GM23338 (cell line): ENCODE measurements around the gene UST. TPM values are rescaled to one million over a fixed set of nuclear protein-coding genes. Genes with fewer than 3 reads are reported as not detected.

Experiments used
- ATAC-seq: fragments of 200-7000 bp; cut with Tn5 transposase; 3 replicates; pipeline ENCODE4 v1.9.1; 2020
- DNase-seq: peaks from one replicate; pipeline ENCODE4 v3.0.0-alpha.2; 2015; ENCODE audit warnings: low spot score
- H2AFZ ChIP-seq: fragments of 200-600 bp; sonication (generic); 2 replicates; pipeline ENCODE4 v1.8.0; 2016; ENCODE audit warnings: antibody characterized with exemption, mild to moderate bottlenecking, moderate library complexity
- H3F3A ChIP-seq: fragments of 200-600 bp; sonication (generic); replicated peaks from 2 replicates; pipeline ENCODE4 v1.8.0; 2017; ENCODE audit warnings: antibody characterized with exemption, mixed run types, low read depth
- H3K27ac ChIP-seq: fragments of 200-600 bp; sonication (generic); 2 replicates; pipeline ENCODE4 v1.6.1; 2016; ENCODE audit warnings: low read depth
- H3K27me3 ChIP-seq: fragments of 200-600 bp; sonication (generic); 2 replicates; pipeline ENCODE4 v1.8.0; 2016; ENCODE audit warnings: mild to moderate bottlenecking, mixed run types, moderate library complexity; ENCODE audit not compliant: insufficient read depth
- H3K36me3 ChIP-seq: fragments of 200-600 bp; sonication (generic); 2 replicates; pipeline ENCODE4 v1.8.0; 2016; ENCODE audit warnings: mild to moderate bottlenecking; ENCODE audit not compliant: insufficient read depth
- H3K4me1 ChIP-seq: fragments of 200-600 bp; sonication (generic); 2 replicates; pipeline ENCODE4 v1.8.0; 2016; ENCODE audit warnings: mild to moderate bottlenecking, moderate library complexity; ENCODE audit not compliant: insufficient read depth
- H3K4me2 ChIP-seq: fragments of 200-600 bp; sonication (generic); 2 replicates; pipeline ENCODE4 v1.7.1; 2017; ENCODE audit warnings: mixed run types
- H3K4me3 ChIP-seq: fragments of 200-600 bp; sonication (generic); 2 replicates; pipeline ENCODE4 v1.6.1; 2016; ENCODE audit warnings: mixed run types
- H3K79me2 ChIP-seq: fragments of 200-600 bp; sonication (generic); replicated peaks from 2 replicates; pipeline ENCODE4 v1.8.0; 2017; ENCODE audit warnings: mild to moderate bottlenecking; ENCODE audit not compliant: insufficient read depth
- H3K9me2 ChIP-seq: fragments of 200-600 bp; sonication (generic); 2 replicates; pipeline ENCODE4 v1.8.0; 2017; ENCODE audit not compliant: insufficient read depth
- H4K20me1 ChIP-seq: fragments of 200-600 bp; sonication (generic); replicated peaks from 2 replicates; pipeline ENCODE4 v1.8.0; 2017; ENCODE audit warnings: mild to moderate bottlenecking; ENCODE audit not compliant: insufficient read depth
- H3K27ac Mint-ChIP-seq: 2 replicates; pipeline ENCODE4 v1.8.0; 2020; ENCODE audit warnings: inconsistent platforms, mild to moderate bottlenecking, moderate library complexity, mixed read lengths
- H3K27me3 Mint-ChIP-seq: 3 replicates; pipeline ENCODE4 v1.8.0; 2022; ENCODE audit warnings: low read depth, mild to moderate bottlenecking, moderate library complexity, mixed read lengths, inconsistent platforms; ENCODE audit not compliant: insufficient read depth, poor library complexity
- H3K36me3 Mint-ChIP-seq: 3 replicates; pipeline ENCODE4 v1.8.0; 2021; ENCODE audit warnings: low read depth, mild to moderate bottlenecking, inconsistent platforms, moderate library complexity, mixed read lengths
- H3K4me1 Mint-ChIP-seq: 3 replicates; pipeline ENCODE4 v1.8.0; 2020; ENCODE audit warnings: mild to moderate bottlenecking, inconsistent platforms, mixed read lengths
- H3K4me3 Mint-ChIP-seq: 3 replicates; pipeline ENCODE4 v1.8.0; 2021; ENCODE audit warnings: moderate library complexity, mild to moderate bottlenecking, inconsistent platforms, mixed read lengths
- H3K9me3 Mint-ChIP-seq: 3 replicates; pipeline ENCODE4 v1.8.0; 2020; ENCODE audit warnings: moderate library complexity, mild to moderate bottlenecking, inconsistent platforms, mixed read lengths
- CREB1 ChIP-seq: fragments of 250-450 bp; sonication (Bioruptor Pico); IDR thresholded peaks from 2 replicates; pipeline ENCODE4 v1.5.0; 2020; ENCODE audit warnings: low read depth, mild to moderate bottlenecking, moderate library complexity
- ETS1 ChIP-seq: IDR thresholded peaks from 2 replicates; pipeline ENCODE4 v1.6.1; 2016; ENCODE audit warnings: antibody characterized with exemption
- EZH2 ChIP-seq: fragments of 200-600 bp; sonication (generic); IDR thresholded peaks from one replicate; pipeline ENCODE4 v1.8.0; 2017; ENCODE audit warnings: antibody characterized with exemption, mild to moderate bottlenecking, low read depth; ENCODE audit not compliant: unreplicated experiment
- EZH2phosphoT487 ChIP-seq: fragments of 200-600 bp; sonication (generic); IDR thresholded peaks from one replicate; pipeline ENCODE4 v1.8.1; 2018; ENCODE audit warnings: antibody characterized with exemption; ENCODE audit not compliant: unreplicated experiment
- JUNB ChIP-seq: IDR thresholded peaks from one replicate; pipeline ENCODE4 v1.6.1; 2016; ENCODE audit warnings: antibody characterized with exemption; ENCODE audit not compliant: unreplicated experiment
- NANOG ChIP-seq: IDR thresholded peaks from 2 replicates; pipeline ENCODE4 v1.6.1; 2016; ENCODE audit warnings: antibody characterized with exemption, borderline replicate concordance
- POLR2AphosphoS5 ChIP-seq: IDR thresholded peaks from 2 replicates; pipeline ENCODE4 v1.6.1; 2016; ENCODE audit warnings: antibody characterized with exemption, low read depth
- STAT1 ChIP-seq: IDR thresholded peaks from one replicate; pipeline ENCODE4 v1.6.1; 2016; ENCODE audit warnings: antibody characterized with exemption; ENCODE audit not compliant: unreplicated experiment
- ZNF114 ChIP-seq: fragments of 250-450 bp; sonication (Bioruptor Pico); IDR thresholded peaks from 2 replicates; pipeline ENCODE4 v1.5.0; 2020; ENCODE audit warnings: mild to moderate bottlenecking, moderate library complexity
- ZNF331 ChIP-seq: fragments of 250-450 bp; sonication (Bioruptor Pico); IDR thresholded peaks from 2 replicates; pipeline ENCODE4 v1.5.0; 2020; ENCODE audit warnings: low read depth, mild to moderate bottlenecking, moderate library complexity
- polyA plus RNA-seq: library from polyadenylated mRNA; unstranded; fragments of >200 nt; fragmentation: Nextera tagmentation; extraction: Ambion mirVana; gene quantifications from 2 replicates; pipeline ENCODE4 v1.2.1, GENCODE V29; 2016
- total RNA-seq: library from RNA; depleted of rRNA; stranded (reverse); fragments of >200 nt; shearing (Covaris generic); gene quantifications from 2 replicates; pipeline ENCODE4 v1.2.3, GENCODE V29; 2014
- TF ChIP-seq, protein P1 (sequence below), 2 experiments: fragments of 200-600 bp in 1 of 2; sonication (generic) in 1 of 2; conservative IDR thresholded peaks; 2 replicates each; pipeline versions ENCODE4 v1.5.1 to v1.6.1; 2016 to 2017; ENCODE audit warnings: antibody characterized with exemption in 2 of 2, low read depth in 2 of 2, mild to moderate bottlenecking in 2 of 2, moderate library complexity in 1 of 2

Gene UST
- total and polyA plus RNA-seq, 2 experiments from 2014 or later: 12.6 to 33.0 TPM

DNA sequence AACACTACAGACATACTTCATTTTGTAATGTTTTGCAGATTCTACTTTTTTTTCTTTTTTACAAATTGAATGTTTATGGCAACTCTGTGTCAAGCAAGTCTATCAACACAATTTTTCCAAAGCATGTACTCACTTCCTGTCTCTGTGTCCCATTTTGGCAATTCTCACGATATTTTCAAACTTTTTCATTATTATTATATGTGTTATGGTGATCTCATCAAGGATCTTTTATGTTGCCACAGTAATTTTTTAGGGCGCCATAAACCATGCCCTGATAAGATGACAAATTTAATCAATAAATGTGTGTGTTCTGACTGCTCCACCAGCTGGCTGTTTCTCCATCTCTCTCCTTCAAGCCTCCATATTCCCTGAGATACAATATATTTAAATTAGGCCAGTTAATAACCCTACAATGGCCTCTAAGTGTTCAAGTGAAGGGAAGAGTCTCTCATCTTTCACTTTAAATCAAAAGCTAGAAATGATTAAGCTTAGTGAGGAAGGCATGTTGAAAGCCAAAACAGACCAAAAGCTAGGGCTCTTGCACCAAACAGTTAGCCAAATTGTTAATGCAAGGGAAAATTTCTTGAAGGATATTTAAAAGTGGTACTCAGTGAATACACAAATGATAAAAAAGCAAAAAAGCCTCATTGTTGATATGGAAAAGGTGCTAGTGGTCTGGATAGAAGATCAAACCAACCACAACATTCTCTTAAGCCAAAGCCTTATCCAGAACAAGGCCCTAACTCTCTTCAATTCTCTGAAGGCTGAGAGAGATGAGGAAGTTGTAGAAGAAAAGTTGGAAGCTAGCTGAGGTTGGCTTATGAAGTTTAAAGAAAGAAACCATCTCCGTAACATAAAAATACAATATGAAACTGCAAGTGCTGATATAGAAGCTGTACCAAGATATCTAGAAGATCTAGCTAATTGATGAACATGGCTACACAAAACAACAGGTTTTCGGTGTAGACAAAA lies 376.3 kb downstream of the UST start:
- no peak overlapping the region for H3K4me3 Mint-ChIP-seq
- no peak for ATAC-seq

DNA sequence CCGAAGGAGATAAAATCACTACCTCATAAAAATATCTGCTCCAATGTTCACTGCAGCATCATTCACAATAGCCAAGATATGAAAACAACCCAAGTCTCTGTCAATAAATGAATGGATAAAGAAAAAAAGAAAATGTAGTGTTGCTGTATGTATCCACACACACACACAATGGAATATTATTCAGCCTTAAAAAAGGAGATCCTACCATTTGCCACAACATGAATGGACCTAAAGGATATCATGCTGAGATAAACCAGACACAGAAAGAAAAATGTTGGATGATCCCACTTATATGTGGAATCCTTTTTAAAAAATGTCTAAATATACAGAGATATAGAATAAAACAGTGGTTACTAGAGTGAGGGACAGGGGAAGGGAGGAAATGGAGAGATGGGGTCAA lies 378.5 kb downstream of the UST start:
- peaks cover 2% of the 10 kb centered on the region for H3K27me3 Mint-ChIP-seq
- no peaks in the 10 kb centered on the region for H3K27me3 ChIP-seq
- no peaks in the 10 kb centered on the region for H4K20me1 ChIP-seq
- H3F3A ChIP-seq: no peaks in the 10 kb centered on the region
- H2AFZ ChIP-seq: no peak overlapping the region
- H3K9me2 ChIP-seq: peaks cover 18% of the 10 kb centered on the region; the same call in 1 of the 2 replicates
- DNase-seq: no peak
- no peaks in the 10 kb centered on the region for H3K79me2 ChIP-seq
- no peaks in the 10 kb centered on the region for H3K36me3 ChIP-seq
- H3K4me1 ChIP-seq: no peaks in the 10 kb centered on the region
- H3K27ac Mint-ChIP-seq: no peak overlapping the region
- H3K4me3 ChIP-seq: no peak overlapping the region
- no peak for ATAC-seq
- H3K4me1 Mint-ChIP-seq: no peaks in the 10 kb centered on the region
- no peak overlapping the region for H3K4me2 ChIP-seq
- H3K27ac ChIP-seq: no peak overlapping the region
- no peaks in the 10 kb centered on the region for H3K36me3 Mint-ChIP-seq
- no peaks in the 10 kb centered on the region; the same call in 1 of the 3 replicates for H3K9me3 Mint-ChIP-seq
- no peak overlapping the region for H3K4me3 Mint-ChIP-seq
- TF ChIP-seq JUNB (no peak), EZH2phosphoT487 (no peak), CREB1 (no peak), ZNF114 (CRISPR knock-in tag) (no peak), STAT1 (no peak), EZH2 (no peak), NANOG (no peak), POLR2AphosphoS5 (no peak), ETS1 (no peak)
- TF ChIP-seq, protein P1, sequence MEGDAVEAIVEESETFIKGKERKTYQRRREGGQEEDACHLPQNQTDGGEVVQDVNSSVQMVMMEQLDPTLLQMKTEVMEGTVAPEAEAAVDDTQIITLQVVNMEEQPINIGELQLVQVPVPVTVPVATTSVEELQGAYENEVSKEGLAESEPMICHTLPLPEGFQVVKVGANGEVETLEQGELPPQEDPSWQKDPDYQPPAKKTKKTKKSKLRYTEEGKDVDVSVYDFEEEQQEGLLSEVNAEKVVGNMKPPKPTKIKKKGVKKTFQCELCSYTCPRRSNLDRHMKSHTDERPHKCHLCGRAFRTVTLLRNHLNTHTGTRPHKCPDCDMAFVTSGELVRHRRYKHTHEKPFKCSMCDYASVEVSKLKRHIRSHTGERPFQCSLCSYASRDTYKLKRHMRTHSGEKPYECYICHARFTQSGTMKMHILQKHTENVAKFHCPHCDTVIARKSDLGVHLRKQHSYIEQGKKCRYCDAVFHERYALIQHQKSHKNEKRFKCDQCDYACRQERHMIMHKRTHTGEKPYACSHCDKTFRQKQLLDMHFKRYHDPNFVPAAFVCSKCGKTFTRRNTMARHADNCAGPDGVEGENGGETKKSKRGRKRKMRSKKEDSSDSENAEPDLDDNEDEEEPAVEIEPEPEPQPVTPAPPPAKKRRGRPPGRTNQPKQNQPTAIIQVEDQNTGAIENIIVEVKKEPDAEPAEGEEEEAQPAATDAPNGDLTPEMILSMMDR (conservative IDR thresholded peaks at IDR 0.05; ENCODE audit: low read depth in 2 of 2): no peak

More for the DNA sequence above, 376.3 kb downstream of the UST start:
- Histone ChIP-seq H3K27ac (no peak overlapping the region), H3K79me2 (no peaks in the 10 kb centered on the region), H3K36me3 (no peaks in the 10 kb centered on the region), H3K4me3 (no peak overlapping the region), H3K4me1 (no peaks in the 10 kb centered on the region), H3K27me3 (no peaks in the 10 kb centered on the region), H4K20me1 (no peaks in the 10 kb centered on the region), H2AFZ (no peak overlapping the region), H3K9me2 (peaks cover 16% of the 10 kb centered on the region; the same call in 1 of the 2 replicates), H3K4me2 (no peak overlapping the region), H3F3A (no peaks in the 10 kb centered on the region)
- Mint-ChIP-seq H3K27me3 (peaks cover 2% of the 10 kb centered on the region), H3K36me3 (no peaks in the 10 kb centered on the region), H3K9me3 (no peaks in the 10 kb centered on the region; the same call in 1 of the 3 replicates), H3K27ac (no peak overlapping the region), H3K4me1 (no peaks in the 10 kb centered on the region)
- TF ChIP-seq ETS1: no peak
- no peak for TF ChIP-seq CREB1
- TF ChIP-seq ZNF331 (CRISPR knock-in tag): no peak
- TF ChIP-seq EZH2phosphoT487: no peak
- no peak for TF ChIP-seq NANOG
- TF ChIP-seq, protein P1 (conservative IDR thresholded peaks at IDR 0.05; ENCODE audit: low read depth in 2 of 2): no peak
- DNase-seq: no peak
